Lung (tissue), 16 donors: ENCODE measurements around the gene THADA. TPM values are rescaled to one million over a fixed set of nuclear protein-coding genes. Genes with fewer than 3 reads are reported as not detected.
A peak's percentile ranks its signal among the peaks of the same experiment; 100 is the strongest.

Experiments
- ATAC-seq: fragments of 200-7000 bp; cut with Tn5 transposase; one replicate; pipeline ENCODE4 v1.9.1; 2020; ENCODE audit warnings: moderate number of reproducible peaks; ENCODE audit not compliant: insufficient read depth, low FRiP score
- DNase-seq, 3 donors: peaks; one replicate each; pipeline ENCODE4 v3.0.0-alpha.2; 2013 to 2017
- H3K27ac ChIP-seq, 2 donors: one replicate each; pipeline ENCODE4 v1.5.1; 2013; ENCODE audit warnings: mild to moderate bottlenecking in 2 of 2, moderate library complexity in 2 of 2, control low read depth in 1 of 2, inconsistent platforms in 1 of 2, low read depth in 1 of 2, low read length in 1 of 2
- H3K27me3 ChIP-seq, 3 donors: one replicate each; pipeline ENCODE4 v1.5.1; 2013; ENCODE audit warnings: low read length in 2 of 3; ENCODE audit not compliant: control insufficient read depth in 3 of 3, insufficient read depth in 3 of 3
- H3K36me3 ChIP-seq, 4 donors: one replicate each; pipeline ENCODE4 v1.5.1; 2013; ENCODE audit warnings: low read length in 4 of 4, mild to moderate bottlenecking in 1 of 4, moderate library complexity in 1 of 4; ENCODE audit not compliant: control insufficient read depth in 4 of 4, insufficient read depth in 4 of 4
- H3K4me1 ChIP-seq, 5 donors: one replicate each; pipeline ENCODE4 v1.5.1; 2013; ENCODE audit warnings: low read length in 5 of 5, mild to moderate bottlenecking in 2 of 5, moderate library complexity in 1 of 5; ENCODE audit not compliant: control insufficient read depth in 5 of 5, insufficient read depth in 5 of 5
- H3K4me3 ChIP-seq: one replicate; pipeline ENCODE4 v1.5.1; 2013; ENCODE audit warnings: mild to moderate bottlenecking, control low read depth, moderate library complexity
- H3K9ac ChIP-seq, 2 donors: one replicate each; pipeline ENCODE4 v1.5.1; 2013; ENCODE audit warnings: low read length in 2 of 2, control low read depth in 1 of 2; ENCODE audit not compliant: insufficient read depth in 1 of 2
- H3K9me3 ChIP-seq, 4 donors: one replicate each; pipeline ENCODE4 v1.5.1; 2013; ENCODE audit warnings: low read length in 3 of 4, mild to moderate bottlenecking in 1 of 4, moderate library complexity in 1 of 4; ENCODE audit not compliant: control insufficient read depth in 4 of 4, insufficient read depth in 3 of 4
- CTCF ChIP-seq: IDR thresholded peaks from 2 replicates; pipeline ENCODE4 v1.5.1; 2012; ENCODE audit warnings: mild to moderate bottlenecking; ENCODE audit errors: control extremely low read depth, extremely low read depth
- WGBS, 2 donors: extraction: QIAGEN DNeasy Blood & Tissue Kit; methylation state at CpG; one replicate each; pipeline ENCODE4 v1.1.7; 2013; 5-methylcytosine and 5-hydroxymethylcytosine counted together
- long read RNA-seq, 5 donors: transcript quantifications; one replicate each; lab custom pipeline, GENCODE V29; 2026
- polyA plus RNA-seq, 2 donors: library from polyadenylated mRNA; stranded (reverse); fragments of 200-250 nt; gene quantifications; one replicate each; pipeline ENCODE4 v1.2.1, GENCODE V29; 2013
- total RNA-seq, 2 donors: library from RNA; depleted of rRNA in 1 of 2; stranded (reverse); fragments of >200 nt in 1 of 2; gene quantifications; one replicate each; pipeline ENCODE4 v1.2.1, GENCODE V29; 2014 to 2021
- donor health status: control.
- donor health status: control.
- donor health status: Bipolar disorder and iron deficiency.
- donor health status: healthy.
- donor health status: DM: yes; HTN: yes; CAD: no.

THADA gene
- total RNA-seq (10 to 100 TPM; 35.9 to 72.5 TPM), polyA plus RNA-seq (10 to 100 TPM; 11.3 to 14.5 TPM)
- long read RNA-seq, donor 1, full-length matches to known transcripts, result 3 of 209 reads
- long read RNA-seq, donor 1, partial matches to known transcripts, result 206 of 209 reads
- long read RNA-seq, donor 1, other reads (novel, unspliced or antisense), result 0 of 209 reads
- long read RNA-seq, donor 2, partial matches to known transcripts, result 5 of 5 reads
- long read RNA-seq, donor 2, other reads (novel, unspliced or antisense), result 0 of 5 reads
- long read RNA-seq, donor 3, partial matches to known transcripts, result 21 of 21 reads
- long read RNA-seq, donor 3, other reads (novel, unspliced or antisense), result 0 of 21 reads
- long read RNA-seq, donor 4, full-length matches to known transcripts, result 1 of 1 reads
- long read RNA-seq, donor 4, partial matches to known transcripts, result 0 of 1 reads
- long read RNA-seq, donor 4, other reads (novel, unspliced or antisense), result 0 of 1 reads
- long read RNA-seq, donor 5, full-length matches to known transcripts, result 6 of 11 reads
- long read RNA-seq, donor 5, partial matches to known transcripts, result 5 of 11 reads
- long read RNA-seq, donor 5, other reads (novel, unspliced or antisense), result 0 of 11 reads

- peak; percentile 99 to 100 (median 99) for DNase-seq
- Histone ChIP-seq H3K4me3 (peak within 1 kb of the TSS; percentile 79), H3K27me3 (no peaks in the 10 kb centered on the region), H3K36me3 (peaks cover 0 to 4% (median under 1%) of the 10 kb centered on the region in 4 donors), H3K9me3 (no peaks in the 10 kb centered on the region), H3K9ac (peak within 1 kb of the TSS; percentile 87 to 90), H3K4me1 (peaks cover 0 to 16% (median 7%) of the 10 kb centered on the region in 5 donors), H3K27ac (peak within 1 kb of the TSS; percentile 92 to 94)
- WGBS, 2 donors, result 0 to 1% methylated on average over 52 of the region's 52 CpGs
- TF ChIP-seq CTCF, result no peak
- ATAC-seq, result peak; percentile 98
These were observed at the start of gene THADA for GRCh38 chr2:43595603-43596412. Gene THADA (minus strand): TSS chr2:43596038. CDS start chr2:43592392, 3,646 bp downstream.

- Histone ChIP-seq H3K9ac (peak overlapping the region in 1 of 2 donors; percentile 11), H3K4me3 (no peak overlapping the region), H3K9me3 (peaks cover 0 to 5% (median 0%) of the 10 kb centered on the region in 4 donors), H3K4me1 (peaks cover 0 to 44% (median 0%) of the 10 kb centered on the region in 5 donors), H3K27ac (no peak overlapping the region), H3K27me3 (no peaks in the 10 kb centered on the region), H3K36me3 (peaks cover 0 to 27% (median 12%) of the 10 kb centered on the region in 4 donors)
- ATAC-seq (no peak), DNase-seq (peak in 2 of 3 donors; percentile 84 to 89)
- TF ChIP-seq CTCF, result no peak
- WGBS, 2 donors, result 91% methylated on average over 1 of the region's 1 CpG
These were observed 47.8 kb upstream of the THADA start for GRCh38 chr2:43643680-43644079.

GRCh38 chr2:43642363-43642762 is 46.5 kb upstream of the THADA start:
- WGBS, 2 donors, result 39 to 43% methylated on average over 2 of the region's 2 CpGs
- H3K4me3 ChIP-seq, result no peak overlapping the region
- TF ChIP-seq CTCF, result no peak
- H3K9ac ChIP-seq, result peak overlapping the region in 1 of 2 donors; percentile 63
- DNase-seq, result no peak
- H3K27ac ChIP-seq, result no peak overlapping the region
- peaks cover 0 to 25% (median 11%) of the 10 kb centered on the region in 4 donors for H3K36me3 ChIP-seq
- ATAC-seq, result no peak
- peaks cover 0 to 4% (median 0%) of the 10 kb centered on the region in 3 donors for H3K27me3 ChIP-seq
- H3K9me3 ChIP-seq, result peaks cover 0 to 5% (median 0%) of the 10 kb centered on the region in 4 donors
- H3K4me1 ChIP-seq, result peaks cover 0 to 42% (median 0%) of the 10 kb centered on the region in 5 donors
